H9 (cell line): ENCODE results near the gene RAPGEF6. TPM values are rescaled to one million over a fixed set of nuclear protein-coding genes. Genes with fewer than 3 reads are reported as not detected.

Experiments
- DNase-seq: peaks from one replicate; pipeline ENCODE4 v3.0.0-alpha.2; 2017
- H2AFZ ChIP-seq: one replicate; pipeline ENCODE4 v1.6.1; 2013; ENCODE audit warnings: mild to moderate bottlenecking, low read length, control low read depth, moderate library complexity
- H2AK5ac ChIP-seq: 2 replicates; pipeline ENCODE4 v1.6.1; 2013; ENCODE audit warnings: low read length, control low read depth, mixed read lengths; ENCODE audit not compliant: insufficient read length
- H2BK120ac ChIP-seq: one replicate; pipeline ENCODE4 v1.6.1; 2013; ENCODE audit warnings: low read depth, mild to moderate bottlenecking, low read length, control low read depth, inconsistent platforms; ENCODE audit not compliant: poor library complexity, severe bottlenecking
- H2BK12ac ChIP-seq: 2 replicates; pipeline ENCODE4 v1.6.1; 2013; ENCODE audit warnings: low read length, control low read depth, mixed read lengths, low read depth; ENCODE audit not compliant: insufficient read length
- H2BK15ac ChIP-seq: 2 replicates; pipeline ENCODE4 v1.6.1; 2013; ENCODE audit warnings: low read depth, low read length, control low read depth
- H2BK20ac ChIP-seq: one replicate; pipeline ENCODE4 v1.6.1; 2013; ENCODE audit warnings: low read depth, mild to moderate bottlenecking, low read length, control low read depth, inconsistent platforms; ENCODE audit not compliant: poor library complexity, severe bottlenecking
- H2BK5ac ChIP-seq: 2 replicates; pipeline ENCODE4 v1.6.1; 2013; ENCODE audit warnings: low read length, control low read depth, mixed read lengths; ENCODE audit not compliant: insufficient read length
- H3K14ac ChIP-seq: 2 replicates; pipeline ENCODE4 v1.6.1; 2013; ENCODE audit warnings: low read length, control low read depth; ENCODE audit not compliant: insufficient read depth
- H3K18ac ChIP-seq: 2 replicates; pipeline ENCODE4 v1.6.1; 2013; ENCODE audit warnings: low read depth, mild to moderate bottlenecking, mixed read lengths, low read length, control low read depth; ENCODE audit not compliant: insufficient read length
- H3K23ac ChIP-seq: 2 replicates; pipeline ENCODE4 v1.6.1; 2013; ENCODE audit warnings: low read length, control low read depth, mixed read lengths, low read depth; ENCODE audit not compliant: insufficient read length
- H3K23me2 ChIP-seq: 2 replicates; pipeline ENCODE4 v1.6.1; 2013; ENCODE audit warnings: low read depth, mild to moderate bottlenecking, mixed read lengths, low read length, control low read depth; ENCODE audit not compliant: insufficient read length, poor library complexity, severe bottlenecking
- H3K27ac ChIP-seq: 2 replicates; pipeline ENCODE4 v1.5.1; 2013; ENCODE audit warnings: low read length, control low read depth, mixed read lengths, low read depth; ENCODE audit not compliant: insufficient read length
- H3K27me3 ChIP-seq: 2 replicates; pipeline ENCODE4 v1.6.1; 2013; ENCODE audit warnings: low read length, control low read depth, inconsistent platforms; ENCODE audit not compliant: insufficient read depth
- H3K4ac ChIP-seq: 2 replicates; pipeline ENCODE4 v1.6.1; 2013; ENCODE audit warnings: low read depth, mild to moderate bottlenecking, control low read depth, inconsistent platforms, low read length, moderate library complexity
- H3K4me1 ChIP-seq: 2 replicates; pipeline ENCODE4 v1.6.1; 2013; ENCODE audit warnings: low read length, control low read depth, inconsistent platforms; ENCODE audit not compliant: insufficient read depth
- H3K4me2 ChIP-seq: 2 replicates; pipeline ENCODE4 v1.6.1; 2013; ENCODE audit warnings: low read length, control low read depth, mixed read lengths; ENCODE audit not compliant: insufficient read length, insufficient read depth
- H3K56ac ChIP-seq: 2 replicates; pipeline ENCODE4 v1.6.1; 2013; ENCODE audit warnings: low read depth, mild to moderate bottlenecking, mixed read lengths, low read length, control low read depth; ENCODE audit not compliant: insufficient read length
- H3K79me1 ChIP-seq: 2 replicates; pipeline ENCODE4 v1.6.1; 2013; ENCODE audit warnings: low read depth, mild to moderate bottlenecking, moderate library complexity, low read length, control low read depth, inconsistent platforms; ENCODE audit not compliant: insufficient read depth, poor library complexity, severe bottlenecking
- H3K79me2 ChIP-seq: 2 replicates; pipeline ENCODE4 v1.6.1; 2013; ENCODE audit warnings: low read length, control low read depth, inconsistent platforms; ENCODE audit not compliant: insufficient read depth
- H3K9ac ChIP-seq: 2 replicates; pipeline ENCODE4 v1.6.1; 2013; ENCODE audit warnings: low read length, control low read depth, mixed read lengths; ENCODE audit not compliant: insufficient read length; ENCODE audit errors: extremely low read depth
- H3K9me3 ChIP-seq: one replicate; pipeline ENCODE4 v1.6.1; 2013; ENCODE audit warnings: low read depth, low read length, inconsistent platforms; ENCODE audit not compliant: control insufficient read depth
- H3T11ph ChIP-seq: one replicate; pipeline ENCODE4 v1.6.1; 2013; ENCODE audit warnings: mild to moderate bottlenecking, low read length, control low read depth, inconsistent platforms
- H4K20me1 ChIP-seq: one replicate; pipeline ENCODE4 v1.6.1; 2013; ENCODE audit not compliant: control insufficient read depth, insufficient read length, insufficient read depth
- H4K5ac ChIP-seq: 2 replicates; pipeline ENCODE4 v1.6.1; 2013; ENCODE audit warnings: low read depth, mild to moderate bottlenecking, mixed read lengths, low read length, control low read depth; ENCODE audit not compliant: insufficient read length
- H4K8ac ChIP-seq: replicated peaks from 2 replicates; pipeline ENCODE4 v1.6.1; 2013; ENCODE audit warnings: low read length, control low read depth, mixed read lengths, low read depth; ENCODE audit not compliant: insufficient read length
- H4K91ac ChIP-seq: 2 replicates; pipeline ENCODE4 v1.6.1; 2013; ENCODE audit warnings: low read depth, mild to moderate bottlenecking, moderate library complexity, mixed read lengths, low read length, control low read depth; ENCODE audit not compliant: insufficient read length
- H3K27ac Mint-ChIP-seq, 3 experiments: 2 replicates in 2 of 3; 3 replicates in 1 of 3; pipeline ENCODE4 v1.8.0; 2020 to 2021; ENCODE audit warnings: mixed read lengths in 3 of 3, mild to moderate bottlenecking in 1 of 3, moderate library complexity in 1 of 3
- H3K27me3 Mint-ChIP-seq: 2 replicates; pipeline ENCODE4 v1.8.0; 2021; ENCODE audit warnings: low read depth, mild to moderate bottlenecking, moderate library complexity, mixed read lengths
- H3K36me3 Mint-ChIP-seq, 3 experiments: 2 replicates in 2 of 3; 3 replicates in 1 of 3; pipeline ENCODE4 v1.8.0; 2020 to 2021; ENCODE audit warnings: low read depth in 3 of 3, mixed read lengths in 3 of 3; ENCODE audit not compliant: insufficient read depth in 1 of 3
- H3K4me1 Mint-ChIP-seq, 2 experiments: 2 replicates each; pipeline ENCODE4 v1.8.0; 2020; ENCODE audit warnings: mixed read lengths in 2 of 2
- H3K4me3 Mint-ChIP-seq, 2 experiments: 2 replicates in 1 of 2; 3 replicates in 1 of 2; pipeline ENCODE4 v1.8.0; 2020 to 2021; ENCODE audit warnings: mild to moderate bottlenecking in 2 of 2, mixed read lengths in 2 of 2, moderate library complexity in 1 of 2
- H3K9me3 Mint-ChIP-seq, 2 experiments: 2 replicates in 1 of 2; 3 replicates in 1 of 2; pipeline ENCODE4 v1.8.0; 2020; ENCODE audit warnings: mild to moderate bottlenecking in 2 of 2, mixed read lengths in 2 of 2, moderate library complexity in 1 of 2
- CTCF ChIP-seq: fragments of 200-600 bp; sonication (generic); conservative IDR thresholded peaks from 3 replicates; pipeline ENCODE4 v1.8.0; 2021; ENCODE audit warnings: antibody characterized with exemption, mild to moderate bottlenecking
- WGBS: extraction: QIAGEN DNeasy Blood & Tissue Kit; methylation state at CpG from one replicate; pipeline ENCODE4 v1.1.7; 2013; ENCODE audit warnings: missing lambda C conversion rate, low lambda C conversion rate, mixed read lengths; ENCODE audit not compliant: insufficient read length; ENCODE audit errors: extremely low coverage; 5-methylcytosine and 5-hydroxymethylcytosine counted together
- total RNA-seq: library from RNA; stranded (reverse); gene quantifications from 2 replicates; pipeline ENCODE4 v1.2.1, GENCODE V29; 2021

RAPGEF6 gene
- total RNA-seq, 1 experiment from 2014 or later = 19.7 TPM

GRCh38 chr5:131505237-131505908, 129.7 kb downstream of the RAPGEF6 start:
- Histone ChIP-seq H3T11ph (no peak overlapping the region), H4K5ac (no peak overlapping the region), H3K14ac (no peak overlapping the region), H2BK12ac (no peak overlapping the region), H2AK5ac (no peak overlapping the region), H3K56ac (no peak overlapping the region), H2AFZ (no peak overlapping the region), H3K4ac (no peak overlapping the region), H3K27me3 (no peaks in the 10 kb centered on the region), H3K9me3 (no peaks in the 10 kb centered on the region), H3K18ac (no peak overlapping the region), H3K79me2 (no peaks in the 10 kb centered on the region), H2BK15ac (no peak overlapping the region), H3K9ac (no peak overlapping the region), H4K8ac (no peak overlapping the region), H2BK120ac (no peak overlapping the region), H2BK20ac (no peak overlapping the region), H2BK5ac (no peak overlapping the region), H3K79me1 (no peaks in the 10 kb centered on the region), H3K23me2 (no peaks in the 10 kb centered on the region), H3K27ac (no peak overlapping the region), H4K20me1 (no peaks in the 10 kb centered on the region), H3K4me1 (no peaks in the 10 kb centered on the region), H4K91ac (no peak overlapping the region), H3K4me2 (no peak overlapping the region), H3K23ac (no peak overlapping the region)
- DNase-seq = no peak
- Mint-ChIP-seq H3K4me1 (no peaks in the 10 kb centered on the region), H3K27me3 (no peaks in the 10 kb centered on the region), H3K9me3 (no peaks in the 10 kb centered on the region), H3K4me3 (no peak overlapping the region), H3K36me3 (peaks cover 5 to 26% (median 16%) of the 10 kb centered on the region in 3 experiments; a peak in 6 of 7 replicates), H3K27ac (no peak overlapping the region)
- TF ChIP-seq CTCF = no peak
- WGBS = no CpG with 5 or more reads among the region's 1 CpG
